GM19351 (cell line): Measurements from ENCODE around the gene MORC2.

Experiments used
- ATAC-seq: cut with Tn5 transposase; IDR thresholded peaks from one replicate; pipeline ENCODE4 v1.9.1; 2021; ENCODE audit warnings: mild to moderate bottlenecking, moderate library complexity; ENCODE audit not compliant: unreplicated experiment

The MORC2 gene

GRCh38 chr22:30889996-30890480 lies 78.5 kb downstream of the MORC2 start:
- ATAC-seq = no peak

GRCh38 chr22:30889268-30889995 lies 79.1 kb downstream of the MORC2 start:
- ATAC-seq = no peak

- no peak for ATAC-seq
These were observed 80.7 kb downstream of the MORC2 start for GRCh38 chr22:30887861-30888260.

GRCh38 chr22:30887453-30887852 lies 81.1 kb downstream of the MORC2 start:
- no peak for ATAC-seq

GRCh38 chr22:30885591-30885990 lies 83.0 kb downstream of the MORC2 start:
- no peak for ATAC-seq

- no peak for ATAC-seq
These were observed 83.6 kb downstream of the MORC2 start for GRCh38 chr22:30885001-30885366.

GRCh38 chr22:30884211-30885000 lies 84.2 kb downstream of the MORC2 start:
- ATAC-seq = no peak

GRCh38 chr22:30883586-30884145 lies 84.9 kb downstream of the MORC2 start:
- ATAC-seq = no peak

- ATAC-seq = no peak
These were observed 85.5 kb downstream of the MORC2 start for GRCh38 chr22:30882974-30883533.

- no peak for ATAC-seq
These were observed 86.3 kb downstream of the MORC2 start for GRCh38 chr22:30882184-30882717.

GRCh38 chr22:30881361-30882183 lies 87.0 kb downstream of the MORC2 start:
- no peak for ATAC-seq

- no peak for ATAC-seq
These were observed 87.7 kb downstream of the MORC2 start for GRCh38 chr22:30880847-30881246.

- ATAC-seq = no peak
These were observed 88.4 kb downstream of the MORC2 start for GRCh38 chr22:30880181-30880601.

- no peak for ATAC-seq
These were observed 89.2 kb downstream of the MORC2 start for GRCh38 chr22:30879415-30879797.

GRCh38 chr22:30878516-30879414 lies 89.8 kb downstream of the MORC2 start:
- no peak for ATAC-seq

- ATAC-seq = no peak
These were observed 90.7 kb downstream of the MORC2 start for GRCh38 chr22:30877662-30878515.

- ATAC-seq = no peak
These were observed 91.5 kb downstream of the MORC2 start for GRCh38 chr22:30876915-30877553.

- ATAC-seq = no peak
These were observed 92.3 kb downstream of the MORC2 start for GRCh38 chr22:30876221-30876751.
